Tibial artery (tissue), 4 donors: Measurements from ENCODE around the gene ADCY9.

Experiments
- DNase-seq, 2 donors: peaks; one replicate each; pipeline ENCODE4 v3.0.0-alpha.2; 2019
- H3K27ac ChIP-seq, 2 donors: fragments of 200-600 bp; sonication (generic) in 1 of 2; 1 replicate in 1 of 2; 2 replicates in 1 of 2; pipeline ENCODE4 v1.5.1; 2018 to 2019; ENCODE audit warnings: mild to moderate bottlenecking in 1 of 2
- H3K27me3 ChIP-seq, 2 donors: fragments of 200-600 bp; sonication (generic) in 1 of 2; one replicate each; pipeline versions ENCODE4 v1.5.1 to v1.6.0; 2016 to 2019
- H3K36me3 ChIP-seq, 3 donors: fragments of 200-600 bp; sonication (generic) in 2 of 3; one replicate each; pipeline ENCODE4 v1.5.1; 2016 to 2019; ENCODE audit warnings: mild to moderate bottlenecking in 2 of 3
- H3K4me1 ChIP-seq, 4 donors: fragments of 200-600 bp; sonication (generic) in 2 of 4; 1 replicate in 3 of 4; 2 replicates in 1 of 4; pipeline ENCODE4 v1.5.1; 2016 to 2019
- H3K4me3 ChIP-seq, 2 donors: fragments of 200-600 bp; sonication (generic) in 1 of 2; 1 replicate in 1 of 2; 2 replicates in 1 of 2; pipeline ENCODE4 v1.5.1; 2018 to 2019; ENCODE audit warnings: mild to moderate bottlenecking in 2 of 2
- H3K9me3 ChIP-seq, 3 donors: fragments of 200-600 bp; sonication (generic) in 1 of 3; one replicate each; pipeline ENCODE4 v1.5.1; 2016 to 2019
- CTCF ChIP-seq, 2 experiments: fragments of 200-600 bp in 1 of 2; fragments of 450-650 bp in 1 of 2; IDR thresholded peaks; one replicate each; pipeline ENCODE4 v1.5.1; 2017 to 2019; ENCODE audit warnings: antibody characterized with exemption in 2 of 2, mild to moderate bottlenecking in 1 of 2, moderate library complexity in 1 of 2
- intact Hi-C: fragments of 100-400 bp; cut with DNase I; formaldehyde crosslinking; loops from one replicate; pipeline ENCODE4 v1.15.0; 2023; ENCODE audit warnings: low total_unique reads

ADCY9 gene

GRCh38 chr16:4085405-4085970 is 30.8 kb downstream of the ADCY9 start:
- Histone ChIP-seq H3K27ac (no peak overlapping the region), H3K9me3 (no peaks in the 10 kb centered on the region), H3K36me3 (no peaks in the 10 kb centered on the region), H3K4me1 (peaks cover 0 to 61% (median 41%) of the 10 kb centered on the region in 4 donors), H3K4me3 (no peak overlapping the region), H3K27me3 (no peaks in the 10 kb centered on the region)
- no peak for DNase-seq
- TF ChIP-seq CTCF (IDR thresholded peaks at IDR 0.05), result no peak
- intact Hi-C loops, result no loop called here

- Histone ChIP-seq H3K4me1 (peaks cover 0 to 45% (median 27%) of the 10 kb centered on the region in 4 donors), H3K36me3 (no peaks in the 10 kb centered on the region), H3K27ac (no peak overlapping the region), H3K27me3 (no peaks in the 10 kb centered on the region), H3K4me3 (no peak overlapping the region), H3K9me3 (no peaks in the 10 kb centered on the region)
- DNase-seq, result no peak
- intact Hi-C loops, result no loop called here
- TF ChIP-seq CTCF (IDR thresholded peaks at IDR 0.05), result no peak
Observed at GRCh38 chr16:4083347-4083870, 32.8 kb downstream of the ADCY9 start.

GRCh38 chr16:4082474-4083044 is 33.7 kb downstream of the ADCY9 start:
- no peak for TF ChIP-seq CTCF (IDR thresholded peaks at IDR 0.05)
- no peaks in the 10 kb centered on the region for H3K27me3 ChIP-seq
- H3K4me3 ChIP-seq, result no peak overlapping the region
- H3K36me3 ChIP-seq, result no peaks in the 10 kb centered on the region
- no peak for DNase-seq
- H3K27ac ChIP-seq, result no peak overlapping the region
- H3K9me3 ChIP-seq, result no peaks in the 10 kb centered on the region
- H3K4me1 ChIP-seq, result peaks cover 0 to 36% (median 20%) of the 10 kb centered on the region in 4 donors
- intact Hi-C loops, result no loop called here

GRCh38 chr16:4081521-4082021 is 34.7 kb downstream of the ADCY9 start:
- Histone ChIP-seq H3K4me1 (peaks cover 0 to 27% (median 20%) of the 10 kb centered on the region in 4 donors), H3K27ac (peak overlapping the region; percentile 29 to 43), H3K27me3 (no peaks in the 10 kb centered on the region), H3K4me3 (peak overlapping the region; percentile 4 to 28), H3K9me3 (no peaks in the 10 kb centered on the region), H3K36me3 (peaks cover 0 to 5% (median 0%) of the 10 kb centered on the region in 3 donors)
- no peak for DNase-seq
- intact Hi-C loops, result no loop called here
- no peak for TF ChIP-seq CTCF (IDR thresholded peaks at IDR 0.05)

- TF ChIP-seq CTCF (IDR thresholded peaks at IDR 0.05), result no peak
- DNase-seq, result no peak
- H3K4me3 ChIP-seq, result peak overlapping the region; percentile 4 to 28
- H3K27me3 ChIP-seq, result no peaks in the 10 kb centered on the region
- H3K9me3 ChIP-seq, result no peaks in the 10 kb centered on the region
- intact Hi-C loops, result no loop called here
- peaks cover 0 to 26% (median 20%) of the 10 kb centered on the region in 4 donors for H3K4me1 ChIP-seq
- peak overlapping the region; percentile 29 to 43 for H3K27ac ChIP-seq
- peaks cover 0 to 5% (median 0%) of the 10 kb centered on the region in 3 donors for H3K36me3 ChIP-seq
Observed at GRCh38 chr16:4081047-4081446, 35.2 kb downstream of the ADCY9 start.
